GM23248 (cell line): ENCODE measurements around the gene FUOM.

Source experiments
- EZH2 ChIP-seq: fragments of 200-600 bp; sonication (generic); IDR thresholded peaks from 2 replicates; pipeline ENCODE4 v1.6.1; 2018; ENCODE audit warnings: antibody characterized with exemption, mild to moderate bottlenecking; ENCODE audit not compliant: insufficient read depth, poor library complexity, severe bottlenecking
- EZH2phosphoT487 ChIP-seq: fragments of 200-600 bp; sonication (generic); IDR thresholded peaks from 2 replicates; pipeline ENCODE4 v1.6.1; 2018; ENCODE audit warnings: antibody characterized with exemption, moderate library complexity, mild to moderate bottlenecking, low read depth; ENCODE audit not compliant: insufficient read depth

DNA sequence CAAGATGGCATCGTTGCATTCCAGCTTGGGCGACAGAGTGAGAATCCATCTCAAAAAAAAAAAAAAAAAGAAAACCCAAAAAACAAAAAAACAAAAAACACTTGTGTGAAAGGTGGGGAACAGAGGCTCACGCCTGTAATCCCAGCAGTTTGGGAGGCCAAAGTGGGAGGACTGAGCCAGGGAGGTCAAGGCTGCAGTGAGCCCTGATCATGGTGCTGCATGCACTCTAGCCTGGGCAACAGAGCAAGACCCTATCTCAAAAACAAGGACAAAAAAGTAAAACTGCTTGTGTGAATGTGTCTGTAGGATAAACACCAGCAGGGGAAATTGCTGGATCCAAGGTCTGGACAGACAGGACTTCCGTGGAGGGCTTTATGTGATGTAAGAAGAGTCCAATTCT, 25.7 kb upstream of the FUOM start:
- TF ChIP-seq EZH2phosphoT487 (no peak), EZH2 (no peak)
